ENCODE results near the gene CLEC16A.

CLEC16A gene

DNA sequence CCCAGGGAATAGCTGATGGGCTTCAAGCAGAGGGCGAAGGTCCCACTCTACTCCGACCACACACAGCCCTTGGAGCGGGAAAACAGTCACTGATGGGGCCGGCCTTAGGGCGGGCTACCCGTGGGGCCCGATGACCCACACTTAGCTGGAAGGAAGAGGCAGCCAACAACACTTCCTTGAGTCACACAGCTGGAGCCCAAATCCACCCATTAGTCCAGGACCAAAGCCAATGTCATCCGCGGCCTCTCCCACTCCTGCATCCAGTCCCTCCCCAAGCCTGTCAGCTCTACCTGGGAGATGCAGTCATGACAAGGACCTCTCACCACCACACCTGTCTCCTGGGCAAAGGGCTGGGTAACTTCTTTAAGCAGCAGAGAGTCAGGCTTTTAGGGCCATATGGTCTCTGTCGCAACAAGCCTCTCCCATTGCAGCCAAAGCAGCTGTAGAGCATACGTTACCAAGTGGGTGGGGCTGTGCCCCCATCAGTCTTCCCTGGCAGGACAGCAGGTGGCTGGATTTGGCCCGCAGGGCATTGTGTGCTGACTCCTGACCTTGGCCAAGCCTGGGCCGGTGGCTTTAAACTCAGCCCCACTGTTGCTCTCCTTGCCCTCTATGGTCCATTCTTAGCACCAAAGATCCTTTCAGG lies 200.9 kb downstream of the CLEC16A start:
- peak; percentile 29 for DNase-seq

DNA sequence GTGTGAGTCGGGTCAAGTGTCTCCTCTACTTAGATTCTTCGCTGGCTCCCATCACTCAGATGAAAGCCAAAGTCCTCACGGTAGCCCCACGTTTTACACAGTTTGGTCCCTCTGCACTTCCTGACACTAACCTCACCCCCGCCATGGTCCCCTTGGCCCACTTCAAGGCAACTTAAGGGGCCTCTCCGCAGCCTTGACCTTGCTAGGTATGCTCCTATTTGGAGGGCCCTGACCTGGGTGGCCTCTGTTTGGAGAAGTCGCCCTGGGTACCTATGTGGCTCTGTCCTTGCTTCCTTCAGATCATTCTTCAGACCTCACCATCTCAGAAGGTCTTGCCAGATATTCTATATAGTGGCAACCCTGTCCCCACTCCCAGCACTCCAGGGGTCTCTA lies 201.5 kb downstream of the CLEC16A start:
- no peak for DNase-seq

DNA sequence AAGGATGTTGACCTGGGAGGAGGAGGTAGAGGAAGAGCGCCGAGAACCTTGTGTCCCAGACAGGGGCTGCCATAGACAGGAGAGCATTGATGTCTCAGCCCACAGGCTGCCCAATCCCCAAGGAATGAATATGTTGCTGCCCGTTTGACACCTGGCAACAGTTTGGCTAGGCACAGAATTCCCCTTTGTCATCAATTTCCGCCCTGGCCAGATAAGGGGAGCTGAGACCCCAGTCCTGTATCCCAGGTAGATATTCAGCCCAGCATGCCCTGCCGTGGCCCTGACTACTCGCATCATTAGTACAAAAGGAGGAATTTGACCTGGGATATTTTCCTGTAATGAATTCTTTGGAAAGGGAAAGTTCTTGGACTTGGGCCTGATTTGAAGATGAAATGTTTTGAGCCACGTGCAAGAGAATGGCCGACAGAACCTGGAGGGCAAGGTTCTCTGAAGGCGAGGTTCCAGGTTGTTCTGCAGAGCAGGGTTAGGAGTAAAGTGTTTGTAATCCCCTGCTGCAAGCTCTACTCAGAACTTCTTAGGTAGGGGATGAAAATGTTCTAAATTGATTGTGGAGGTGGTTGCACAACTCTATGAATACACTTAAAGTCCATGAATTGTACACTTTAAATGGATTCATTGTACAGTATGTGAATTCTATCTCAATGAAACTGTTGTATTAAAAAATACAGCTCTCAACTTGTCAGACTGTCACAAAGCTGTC lies 202.8 kb downstream of the CLEC16A start:
- no peak for DNase-seq

DNA sequence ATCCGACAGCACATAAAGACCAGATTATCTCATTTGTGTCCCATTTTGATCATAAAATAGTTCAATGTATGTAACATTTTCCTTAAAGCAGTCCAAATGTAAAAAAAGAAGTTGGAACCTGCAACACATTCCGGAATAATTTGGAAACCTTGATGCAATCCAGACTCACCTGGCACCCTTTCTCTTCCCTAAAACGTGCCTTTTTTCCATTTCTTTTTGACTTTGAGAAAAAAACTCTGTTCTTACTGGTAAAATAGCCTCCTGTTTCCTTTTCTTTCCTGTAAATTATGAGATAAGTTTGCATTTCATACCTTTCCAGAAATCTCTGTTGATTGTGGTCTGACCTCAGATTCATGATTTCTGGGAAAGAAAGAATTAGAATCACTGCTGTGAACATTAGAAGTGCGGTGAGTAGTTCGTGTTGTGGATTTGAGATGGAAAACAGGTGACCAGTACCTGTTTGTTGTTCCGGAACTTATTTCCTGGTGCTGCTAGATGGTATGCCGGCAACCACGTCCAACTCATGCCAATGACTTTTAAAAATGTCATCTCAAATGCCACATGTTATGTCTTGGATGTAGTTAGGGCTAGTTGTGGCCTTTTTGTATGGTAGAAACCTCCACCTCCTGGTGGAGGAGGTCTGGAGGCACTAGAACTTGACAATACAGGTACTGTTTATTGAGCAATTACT lies 203.5 kb downstream of the CLEC16A start:
- no peak for DNase-seq

DNA sequence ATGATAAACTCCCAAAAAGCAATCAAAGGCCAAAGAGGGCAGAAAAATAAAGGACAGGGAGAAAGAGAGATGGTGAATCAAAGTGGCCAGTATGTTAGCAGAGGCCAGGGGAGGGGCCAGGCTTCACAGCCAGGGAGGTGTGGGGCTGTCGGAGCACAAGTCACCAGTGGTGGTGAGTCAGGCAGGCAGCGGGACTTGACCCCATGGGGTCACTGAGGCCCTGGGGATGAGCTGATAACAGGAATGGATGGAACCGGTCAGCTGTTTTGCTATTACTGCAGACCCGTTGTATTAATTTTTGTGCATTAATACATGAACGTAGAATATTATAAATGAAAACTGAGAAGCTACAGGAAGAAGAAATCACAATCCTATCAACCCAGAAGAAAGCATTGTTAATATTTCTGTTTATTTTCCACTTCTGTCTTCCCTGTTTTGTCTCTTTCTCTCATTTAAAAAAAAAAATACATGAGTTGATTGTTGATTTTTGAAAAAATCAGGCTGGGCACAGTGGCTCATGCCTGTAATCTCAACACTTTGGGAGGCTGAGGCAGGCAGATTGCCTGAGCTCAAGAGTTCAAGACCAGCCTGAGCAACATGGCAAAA lies 204.8 kb downstream of the CLEC16A start:
- DNase-seq = no peak

DNA sequence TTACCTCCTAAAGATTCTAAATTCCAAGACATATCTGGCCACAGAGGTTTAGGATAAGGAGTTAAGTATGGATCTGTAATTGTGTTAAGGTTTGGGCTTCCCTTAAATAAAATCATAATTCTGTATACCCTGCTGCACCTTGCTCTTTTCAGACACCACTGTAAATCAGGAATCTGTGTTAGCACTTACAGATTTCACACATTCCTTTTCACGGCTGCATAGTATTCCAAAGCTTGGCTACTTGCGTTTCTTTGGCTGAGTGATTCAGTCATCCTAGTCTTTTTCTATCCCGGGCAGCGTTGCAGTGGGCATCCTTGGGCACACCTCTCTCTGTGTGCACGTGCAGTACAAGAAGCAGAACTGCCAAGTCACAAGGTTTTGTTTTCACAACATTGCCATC lies 205.8 kb downstream of the CLEC16A start:
- no peak for DNase-seq

DNA sequence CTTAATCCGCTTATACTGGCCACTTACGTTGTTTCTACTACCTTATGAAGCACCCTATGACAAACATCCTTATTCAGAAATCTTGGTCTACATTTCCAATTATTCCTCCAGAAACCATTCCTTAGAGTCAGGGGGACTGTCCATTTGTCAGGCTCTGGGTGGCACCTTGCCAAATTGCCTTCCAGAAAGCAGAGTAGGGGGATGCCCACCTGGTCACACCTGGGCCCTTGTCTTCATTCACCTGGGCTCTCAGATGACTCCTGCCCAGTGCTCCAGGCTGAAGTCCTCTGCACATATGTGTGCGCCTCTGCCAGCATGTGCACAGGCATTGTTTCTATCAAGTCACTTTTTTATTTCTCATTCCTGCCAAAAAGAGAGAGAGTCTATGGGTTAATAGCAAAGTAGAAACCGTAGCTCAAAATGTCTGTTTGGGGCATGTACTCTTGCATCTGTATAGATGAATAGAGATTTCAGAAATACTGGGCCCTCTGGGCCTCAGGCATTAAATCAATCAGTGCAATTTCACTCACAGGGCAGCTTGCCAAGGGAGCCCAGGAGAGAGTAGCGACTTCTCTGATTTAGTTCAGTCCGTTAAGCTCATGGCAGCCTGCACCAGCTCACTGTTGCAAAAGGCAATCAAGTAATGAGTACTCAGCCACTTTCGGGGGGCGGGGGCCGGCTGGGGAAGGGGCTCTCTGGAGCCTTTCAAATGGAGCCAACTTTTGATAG lies 207.0 kb downstream of the CLEC16A start:
- no peak for DNase-seq

DNA sequence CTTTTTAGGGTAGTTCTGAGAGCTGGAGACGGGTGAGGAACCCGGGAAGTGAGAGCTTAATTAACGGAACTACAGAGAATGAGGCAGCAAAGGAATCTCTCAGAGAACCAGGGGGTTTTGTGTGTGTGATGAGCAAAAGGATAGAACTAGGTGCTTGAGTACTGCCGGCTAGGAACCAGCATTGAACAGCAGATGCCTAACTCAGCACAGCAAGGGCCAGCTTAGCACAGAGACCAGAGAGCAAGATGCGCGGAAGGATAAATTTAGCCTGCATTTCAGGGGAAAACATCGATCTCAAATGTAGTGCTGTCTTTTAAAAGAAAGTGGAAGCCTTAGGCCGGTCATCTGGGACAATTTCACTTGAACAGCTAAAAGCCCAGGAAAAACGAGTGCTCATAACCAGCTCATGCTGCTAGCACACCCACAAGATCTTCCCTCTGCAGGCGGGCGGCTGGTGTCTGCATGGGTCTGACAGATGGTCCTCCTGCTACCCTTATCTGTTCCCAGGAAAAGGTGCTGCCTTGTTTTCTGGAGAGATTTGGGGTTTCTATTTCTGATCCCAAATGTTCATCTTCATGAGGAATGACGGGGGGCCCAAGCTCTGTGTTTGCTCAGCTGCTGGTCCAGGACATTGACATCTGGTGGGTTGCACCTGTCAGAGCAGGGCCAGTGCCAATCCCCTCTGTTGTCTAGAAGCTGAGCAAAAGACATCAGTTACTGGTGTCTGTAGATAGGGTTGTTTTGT lies 207.7 kb downstream of the CLEC16A start:
- peak; percentile 87 for DNase-seq

DNA sequence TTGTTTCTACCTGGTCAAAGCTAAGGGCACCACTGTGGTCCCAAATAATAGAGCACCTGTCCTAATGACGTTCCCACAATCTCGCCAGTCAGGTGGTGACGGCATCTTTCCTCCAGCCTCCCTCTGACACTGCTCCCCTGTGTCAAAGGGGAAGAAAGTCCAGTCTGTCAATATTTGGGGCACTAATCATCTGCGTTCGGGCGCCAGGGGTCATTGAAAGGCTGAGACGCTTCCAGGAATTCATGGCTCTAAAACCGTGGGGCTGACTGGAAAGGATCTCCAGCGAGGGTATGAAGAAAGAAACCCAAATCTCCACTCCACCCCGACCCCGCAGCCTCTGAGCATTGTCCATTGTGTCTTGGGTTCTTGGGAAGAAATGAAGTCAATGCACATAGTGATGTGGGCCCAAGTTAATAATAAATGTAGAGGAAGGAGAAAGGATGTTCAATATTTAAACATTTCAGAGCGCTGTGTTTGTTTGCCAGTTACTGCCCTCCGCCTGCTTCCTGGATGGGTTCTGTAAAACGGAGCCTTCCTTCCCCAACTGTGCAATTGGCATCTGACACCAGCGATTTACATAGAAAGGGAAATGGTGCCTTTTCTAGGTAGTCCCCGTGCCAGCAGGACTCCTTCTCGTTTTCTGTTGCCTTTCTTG lies 208.4 kb downstream of the CLEC16A start:
- no peak for DNase-seq

DNA sequence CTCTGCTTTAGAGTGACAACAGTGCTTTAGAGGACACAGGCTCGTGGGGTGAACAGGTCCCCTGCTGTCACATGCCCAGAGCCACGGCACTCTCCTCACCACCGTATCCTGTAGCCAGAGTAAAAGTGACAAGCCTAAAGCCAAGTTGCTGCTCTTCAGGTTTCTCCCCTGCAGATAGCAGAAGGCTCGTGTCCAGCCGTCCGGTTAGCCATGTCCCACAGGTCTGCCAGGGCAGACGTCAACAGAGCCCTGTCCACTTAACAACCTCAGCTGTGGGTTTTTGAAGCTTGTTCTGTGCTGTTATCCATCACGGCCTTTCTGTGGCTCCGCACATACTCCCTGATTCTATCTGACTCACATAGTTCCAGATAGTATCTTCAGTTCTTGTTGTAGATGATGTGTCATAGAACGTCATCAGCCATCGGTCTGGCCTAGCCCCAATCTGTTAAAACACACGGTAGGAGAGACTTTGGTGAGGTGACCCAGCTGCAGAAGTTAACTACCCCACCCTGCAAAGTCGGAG lies 211.0 kb downstream of the CLEC16A start:
- DNase-seq = no peak

DNA sequence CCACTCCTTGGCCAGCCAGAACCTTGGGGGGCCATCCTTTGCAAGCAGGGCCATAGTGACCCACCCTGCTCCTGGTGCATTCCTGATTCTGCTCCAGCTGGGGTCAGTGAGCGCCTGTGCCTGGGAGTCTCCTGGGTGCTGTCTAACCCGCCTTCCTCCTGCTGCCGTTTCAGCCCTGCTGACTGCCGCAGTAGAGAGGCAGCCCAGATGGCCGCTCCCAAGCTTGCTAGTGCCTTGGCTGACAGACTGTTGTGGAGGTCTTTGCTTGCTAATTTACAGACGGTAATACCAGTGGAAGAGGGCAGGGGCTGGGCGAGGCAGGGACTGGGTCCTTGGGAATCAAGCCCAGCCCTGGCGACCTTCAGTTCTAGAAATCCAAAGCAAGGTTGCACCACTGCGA lies 212.0 kb downstream of the CLEC16A start:
- DNase-seq = peak; percentile 62

DNA sequence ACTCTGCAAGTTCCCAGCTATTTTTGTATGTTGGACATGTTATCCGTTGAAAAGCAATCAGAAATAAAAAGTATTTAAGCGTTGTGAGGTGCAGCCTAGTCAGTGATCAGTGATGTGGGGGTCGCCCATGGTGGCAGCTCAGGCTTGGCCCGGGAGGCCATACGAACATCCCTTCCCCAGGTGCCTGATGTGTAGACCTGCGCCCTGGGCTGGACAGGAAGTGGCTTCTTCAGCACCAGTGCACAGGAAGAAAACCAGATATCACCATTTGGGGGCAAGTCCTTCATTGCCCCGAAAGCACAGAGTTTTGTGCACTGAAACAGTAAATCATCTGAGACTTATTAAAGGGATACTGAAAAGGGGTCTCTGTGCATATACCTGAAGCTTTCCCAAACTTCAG lies 212.8 kb downstream of the CLEC16A start:
- no peak for DNase-seq

DNA sequence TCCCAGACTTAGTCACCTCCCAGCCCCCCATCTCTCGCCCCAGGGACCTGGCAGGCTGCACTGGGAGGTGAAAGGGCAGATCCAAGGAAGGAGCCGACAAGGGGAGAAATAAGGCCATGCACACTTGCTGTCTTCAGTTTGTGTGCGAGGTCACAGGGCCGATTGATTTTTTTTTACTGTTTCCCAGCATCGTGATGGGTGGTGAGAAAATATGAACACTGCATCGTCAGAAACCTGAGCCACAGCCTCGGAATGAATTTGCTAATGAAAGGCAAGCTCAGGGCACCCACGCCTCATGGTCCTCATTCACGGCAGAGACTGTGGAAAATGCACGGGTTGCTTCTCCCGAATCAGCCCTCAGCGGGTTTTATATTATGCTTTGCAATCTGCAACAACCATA lies 213.7 kb downstream of the CLEC16A start:
- DNase-seq = no peak

DNA sequence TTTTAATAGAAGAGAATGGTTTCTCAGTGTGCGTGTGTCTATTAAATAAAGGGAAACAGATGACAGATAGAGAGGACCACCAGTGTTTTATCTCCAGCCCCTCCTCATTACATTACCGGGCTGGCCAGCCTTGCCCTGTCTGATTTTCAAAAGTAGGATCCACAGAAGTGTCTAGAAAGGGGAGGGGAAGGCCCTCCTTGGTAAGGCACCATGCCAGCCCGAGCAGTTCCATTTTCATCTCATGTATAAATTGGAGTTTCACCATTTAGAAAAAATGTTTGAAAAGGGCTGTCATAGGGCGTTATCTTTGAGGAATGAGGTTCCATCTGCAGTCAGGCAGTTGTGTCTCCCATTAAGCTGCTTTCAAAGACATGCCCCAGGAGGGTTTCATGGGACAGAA lies 214.9 kb downstream of the CLEC16A start:
- no peak for DNase-seq

DNA sequence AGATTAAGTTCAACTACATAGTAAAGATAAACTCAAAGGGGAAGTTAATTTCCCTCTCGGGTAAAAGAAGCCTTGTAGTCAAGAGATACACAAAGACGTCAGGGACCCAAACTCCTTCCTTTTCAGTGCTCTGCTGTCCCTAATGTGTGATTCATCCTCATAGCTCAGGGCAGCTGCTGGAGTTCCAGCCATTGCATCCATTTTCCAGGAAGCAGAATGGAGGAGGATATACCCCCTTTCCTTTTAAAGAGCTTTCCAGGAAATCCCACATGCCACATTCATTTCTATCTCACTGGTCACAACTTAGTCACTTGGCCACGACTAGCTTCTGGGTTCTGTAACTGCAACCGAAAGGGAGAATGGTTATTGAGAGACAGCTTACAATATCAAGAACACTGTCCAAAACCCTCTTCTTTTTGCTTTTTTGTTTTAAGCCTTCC lies 216.3 kb downstream of the CLEC16A start:
- no peak for DNase-seq

DNA sequence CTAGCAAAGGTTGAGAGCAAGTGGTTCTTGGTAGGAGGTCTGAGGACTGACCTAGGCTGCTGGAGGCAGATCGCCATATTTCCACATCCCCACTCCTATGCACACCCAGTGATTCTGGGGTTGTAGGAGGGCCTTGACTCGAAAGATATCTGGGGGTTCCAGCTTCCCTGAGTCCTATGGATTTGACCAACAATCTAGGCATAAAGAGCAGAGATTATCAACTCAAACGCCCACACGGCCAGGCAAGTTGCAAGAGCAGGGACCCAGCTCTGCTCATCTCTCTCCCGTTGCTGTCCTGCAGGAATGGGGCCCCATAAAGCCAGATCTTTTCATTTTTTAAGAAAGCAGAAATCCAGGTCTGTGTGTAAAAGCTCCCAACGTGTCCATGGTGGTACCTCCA lies 217.1 kb downstream of the CLEC16A start:
- DNase-seq = no peak

DNA sequence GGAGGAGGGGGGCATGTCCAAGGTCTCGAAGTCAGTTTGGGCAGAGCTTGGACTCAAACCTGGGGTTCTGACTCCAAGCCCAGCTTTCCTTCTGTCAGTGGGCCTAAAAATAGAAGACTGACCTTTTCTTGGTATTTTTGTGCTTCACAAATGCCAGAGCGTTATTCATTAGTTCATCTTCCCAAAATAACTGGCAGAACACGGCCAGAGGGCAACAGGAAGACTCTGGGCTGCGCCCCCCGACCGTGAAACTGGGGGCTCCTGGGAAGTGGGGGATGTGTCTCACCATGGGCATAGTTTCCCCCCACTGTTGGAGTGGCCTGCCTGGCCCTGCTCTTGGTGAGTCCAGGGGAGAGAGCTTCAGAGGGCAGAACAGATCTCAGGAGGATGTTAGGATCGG lies 217.6 kb downstream of the CLEC16A start:
- DNase-seq = no peak

DNA sequence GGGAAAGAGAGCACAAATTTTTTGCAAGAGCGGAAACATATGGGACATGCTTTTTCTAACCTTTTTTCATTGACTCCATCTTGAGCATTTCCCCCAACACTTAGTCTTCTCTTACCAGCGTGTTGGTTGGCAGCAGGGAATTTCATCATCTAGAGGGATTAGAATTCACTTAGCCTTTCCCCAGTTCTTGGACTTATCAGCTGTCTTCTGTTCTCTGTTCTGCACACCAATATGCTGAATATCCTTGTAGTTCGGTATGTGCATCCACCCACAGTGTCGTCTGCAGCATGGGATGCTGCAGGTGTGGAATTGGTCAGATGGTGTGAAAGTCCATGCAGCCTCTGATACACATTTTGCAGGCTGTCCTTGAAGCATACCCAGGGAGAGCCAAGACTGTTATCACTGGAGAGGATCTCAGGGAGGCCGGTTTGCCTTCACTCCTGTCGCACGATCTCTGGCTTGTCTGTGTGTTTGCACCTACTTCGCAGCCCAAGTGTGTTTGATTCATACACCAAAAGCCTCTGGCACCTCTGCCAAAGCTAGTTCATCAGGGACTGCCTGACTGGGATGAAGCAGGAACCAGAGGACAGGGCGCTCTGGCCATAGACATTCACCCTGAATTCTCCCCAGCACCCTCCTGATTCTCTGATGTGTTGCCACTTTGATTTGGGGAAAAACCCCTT lies 218.4 kb downstream of the CLEC16A start:
- no peak for DNase-seq

DNA sequence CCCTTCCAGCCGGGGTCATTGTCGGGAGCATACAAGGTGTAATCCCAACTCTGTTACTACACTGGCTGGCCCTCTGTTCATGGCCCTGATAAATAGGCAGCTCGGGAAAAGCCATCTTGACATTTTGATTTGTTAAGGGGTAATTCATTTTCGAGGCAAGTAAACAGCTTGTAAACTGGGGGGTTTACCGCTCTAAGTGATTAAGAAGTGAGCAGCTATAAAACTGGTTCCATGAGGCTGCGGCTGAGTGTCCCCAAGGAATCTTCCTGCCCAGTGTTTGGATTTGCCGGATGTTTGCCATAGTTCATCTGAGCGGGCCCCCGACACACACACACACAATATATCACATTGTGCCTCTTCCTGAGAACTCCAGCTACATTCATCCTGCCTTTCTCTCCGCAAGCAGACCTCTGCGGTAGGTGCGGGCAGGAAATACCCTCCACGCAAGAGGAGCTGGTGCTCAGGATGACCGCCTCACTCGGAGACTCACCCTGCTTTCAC lies 219.4 kb downstream of the CLEC16A start:
- no peak for DNase-seq

DNA sequence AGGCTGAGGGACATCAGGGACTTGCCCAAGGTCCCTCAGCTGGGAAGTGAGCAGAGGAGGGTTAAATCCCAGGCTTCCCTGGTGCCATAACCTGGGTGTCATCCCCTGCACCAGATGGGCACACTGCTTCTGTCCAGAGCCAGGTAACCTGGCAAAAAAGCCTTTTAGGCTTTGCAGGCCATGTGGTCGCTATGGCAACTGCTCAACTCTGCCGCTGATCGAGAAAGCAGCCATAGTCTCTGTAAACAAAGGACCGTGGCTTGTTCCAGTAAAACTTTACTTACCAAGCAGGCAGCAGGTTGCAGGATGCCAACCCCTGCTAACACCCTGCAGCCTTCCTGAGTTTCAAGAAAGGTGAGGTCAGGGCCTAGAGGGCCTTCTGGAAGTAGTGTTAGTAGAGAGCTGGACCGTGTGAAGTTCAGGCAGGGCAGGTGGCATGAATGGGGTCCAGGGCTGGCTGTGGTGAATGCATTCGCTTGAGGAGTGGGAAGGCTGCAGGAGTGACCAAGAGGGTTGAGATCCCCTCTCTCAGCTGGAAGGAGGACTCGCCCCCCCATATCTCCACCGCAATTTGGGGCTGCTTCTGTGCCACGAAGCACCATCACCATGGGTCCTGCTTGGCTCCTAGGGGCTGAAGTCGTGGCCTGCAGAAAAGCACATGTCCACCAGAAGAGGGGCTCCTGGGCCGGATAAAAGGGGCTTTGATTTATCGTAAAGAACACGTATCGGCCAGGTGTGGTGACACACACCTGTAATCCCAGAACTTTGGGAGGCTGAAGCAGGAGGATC lies 220.3 kb downstream of the CLEC16A start:
- DNase-seq = no peak

Data from NCI-H1694 (cell line).